HCT116 (cell line): ENCODE measurements around the gene LSMEM2. TPM values are rescaled to one million over a fixed set of nuclear protein-coding genes. Genes with fewer than 3 reads are reported as not detected.

Experiments used
- ATAC-seq: fragments of 200-7000 bp; cut with Tn5 transposase; 2 replicates; pipeline ENCODE4 v1.9.1; 2020; ENCODE audit warnings: mild to moderate bottlenecking, moderate library complexity
- BruUV-seq: library from RNA; stranded (reverse); fragments of 400-500 nt; replicated peaks from 2 replicates; lab custom pipeline; 2021; lab: Mats Ljungman, UMichigan
- CTCF ChIA-PET: fragments of 300-600 bp; sonication (Branson Sonifier 250); formaldehyde crosslinking; loops from one replicate; lab custom pipeline; 2021; ENCODE audit warnings: antibody characterized with exemption; lab: Charles Lee
- POLR2A ChIA-PET: fragments of 300-600, 350-600 bp; sonication (Branson Sonifier 250); formaldehyde crosslinking; loops from one replicate; lab custom pipeline; 2021; ENCODE audit warnings: antibody characterized with exemption; lab: Charles Lee
- RAD21 ChIA-PET, 2 experiments: fragments of 300-600 bp; sonication (Branson Sonifier 250); formaldehyde crosslinking; loops; one replicate each; lab custom pipeline; 2023; ENCODE audit warnings: low total read pairs in 2 of 2; ENCODE audit not compliant: uncharacterized antibody in 2 of 2, unreplicated experiment in 2 of 2, low non-redundant PET in 1 of 2; lab: Charles Lee
- DNase-seq: peaks from one replicate; pipeline ENCODE4 v3.0.0-alpha.2; 2010; ENCODE audit warnings: low read depth, low spot score
- H2AFZ ChIP-seq: fragments of 200-600 bp; shearing (Covaris generic), sonication (generic); 2 replicates; pipeline ENCODE4 v1.6.1; 2017; ENCODE audit warnings: low read depth, mixed run types, mixed read lengths, antibody characterized with exemption, low read length; ENCODE audit not compliant: poor library complexity, severe bottlenecking
- H3K27ac ChIP-seq: 2 replicates; pipeline ENCODE4 v1.5.1; 2012; ENCODE audit warnings: low read depth, low read length
- H3K27me3 ChIP-seq: fragments of 200-600 bp; sonication (generic); 2 replicates; pipeline ENCODE4 v1.6.1; 2016; ENCODE audit warnings: mixed run types, low read length, mixed read lengths; ENCODE audit not compliant: insufficient read depth
- H3K36me3 ChIP-seq, 2 experiments: fragments of 200-500 bp in 1 of 2; fragments of 200-600 bp in 1 of 2; sonication (Bioruptor generic) in 1 of 2; sonication (generic) in 1 of 2; 2 replicates each; pipeline versions ENCODE4 v1.5.1 to v1.6.1; 2014 to 2016; ENCODE audit warnings: low read length in 2 of 2, inconsistent platforms in 1 of 2, mixed read lengths in 1 of 2, mixed run types in 1 of 2; ENCODE audit not compliant: insufficient read depth in 2 of 2, control insufficient read depth in 1 of 2
- H3K4me1 ChIP-seq, 2 experiments: fragments of 200-600 bp in 1 of 2; sonication (generic) in 1 of 2; 2 replicates each; pipeline versions ENCODE4 v1.5.1 to v1.6.1; 2012 to 2017; ENCODE audit warnings: low read length in 2 of 2, inconsistent platforms in 1 of 2, mild to moderate bottlenecking in 1 of 2, mixed read lengths in 1 of 2, mixed run types in 1 of 2, moderate library complexity in 1 of 2; ENCODE audit not compliant: insufficient read depth in 2 of 2, control insufficient read depth in 1 of 2
- H3K4me2 ChIP-seq: fragments of 200-600 bp; sonication (generic); 2 replicates; pipeline ENCODE4 v1.6.1; 2017; ENCODE audit warnings: mixed run types, low read length, mixed read lengths
- H3K4me3 ChIP-seq, 2 experiments: fragments of 200-600 bp in 1 of 2; sonication (generic) in 1 of 2; replicated peaks in 1 of 2; 2 replicates each; pipeline ENCODE4 v1.5.1; 2011 to 2016; ENCODE audit warnings: low read length in 2 of 2, control low read depth in 1 of 2, low read depth in 1 of 2, mild to moderate bottlenecking in 1 of 2, mixed read lengths in 1 of 2, mixed run types in 1 of 2
- H3K79me2 ChIP-seq: fragments of 200-600 bp; sonication (generic); 2 replicates; pipeline ENCODE4 v1.6.1; 2017; ENCODE audit warnings: mild to moderate bottlenecking, mixed run types, low read length, moderate library complexity, mixed read lengths; ENCODE audit not compliant: insufficient read depth
- H3K9ac ChIP-seq: fragments of 200-600 bp; sonication (generic); 2 replicates; pipeline ENCODE4 v1.6.1; 2016; ENCODE audit warnings: low read length, mixed read lengths
- H3K9me2 ChIP-seq: fragments of 200-600 bp; sonication (generic), shearing (Covaris generic); 2 replicates; pipeline ENCODE4 v1.6.1; 2017; ENCODE audit warnings: mixed run types, mild to moderate bottlenecking, moderate library complexity; ENCODE audit not compliant: insufficient read depth
- H3K9me3 ChIP-seq, 2 experiments: fragments of 200-500 bp in 1 of 2; fragments of 200-600 bp in 1 of 2; sonication (Bioruptor generic) in 1 of 2; sonication (generic) in 1 of 2; 2 replicates each; pipeline ENCODE4 v1.6.1; 2014 to 2017; ENCODE audit warnings: low read length in 2 of 2, mixed read lengths in 2 of 2, inconsistent platforms in 1 of 2, low read depth in 1 of 2, mild to moderate bottlenecking in 1 of 2, mixed run types in 1 of 2, moderate library complexity in 1 of 2; ENCODE audit not compliant: control insufficient read depth in 1 of 2, insufficient read depth in 1 of 2
- H4K20me1 ChIP-seq: fragments of 200-600 bp; sonication (generic), shearing (Covaris generic); 2 replicates; pipeline ENCODE4 v1.6.1; 2017; ENCODE audit warnings: mixed run types, mild to moderate bottlenecking, moderate library complexity; ENCODE audit not compliant: insufficient read depth
- EZH2phosphoT487 ChIP-seq: fragments of 200-600 bp; IDR thresholded peaks from 2 replicates; pipeline ENCODE4 v1.6.1; 2018; ENCODE audit warnings: antibody characterized with exemption, borderline replicate concordance
- POLR2AphosphoS5 ChIP-seq: IDR thresholded peaks from 2 replicates; pipeline ENCODE4 v1.6.1; 2011; ENCODE audit warnings: mild to moderate bottlenecking, low read depth, low read length, moderate library complexity
- TCF7L2 ChIP-seq: IDR thresholded peaks from 2 replicates; pipeline ENCODE4 v1.7.0; 2011; ENCODE audit warnings: borderline replicate concordance, inconsistent platforms; ENCODE audit not compliant: insufficient read depth, insufficient read length; ENCODE audit errors: extremely low read depth
- ZFX ChIP-seq: fragments of 450-650 bp; IDR thresholded peaks from 2 replicates; pipeline ENCODE4 v1.6.1; 2017
- intact Hi-C: fragments of 100-400 bp; cut with micrococcal nuclease; formaldehyde crosslinking; loops from 2 replicates; pipeline ENCODE4 v1.10.0; 2022
- total RNA-seq: library from RNA; stranded (reverse); gene quantifications from one replicate; pipeline ENCODE4 v1.2.1, GENCODE V29; 2021; ENCODE audit not compliant: unreplicated experiment
- TF ChIP-seq, protein P1 (sequence below): IDR thresholded peaks from 2 replicates; pipeline ENCODE4 v1.6.1; 2011; ENCODE audit warnings: mild to moderate bottlenecking, low read length, moderate library complexity; ENCODE audit not compliant: insufficient replicate concordance; ENCODE audit errors: extremely low read depth

Gene LSMEM2
- total RNA-seq, 1 experiment from 2014 or later: not detected

DNA sequence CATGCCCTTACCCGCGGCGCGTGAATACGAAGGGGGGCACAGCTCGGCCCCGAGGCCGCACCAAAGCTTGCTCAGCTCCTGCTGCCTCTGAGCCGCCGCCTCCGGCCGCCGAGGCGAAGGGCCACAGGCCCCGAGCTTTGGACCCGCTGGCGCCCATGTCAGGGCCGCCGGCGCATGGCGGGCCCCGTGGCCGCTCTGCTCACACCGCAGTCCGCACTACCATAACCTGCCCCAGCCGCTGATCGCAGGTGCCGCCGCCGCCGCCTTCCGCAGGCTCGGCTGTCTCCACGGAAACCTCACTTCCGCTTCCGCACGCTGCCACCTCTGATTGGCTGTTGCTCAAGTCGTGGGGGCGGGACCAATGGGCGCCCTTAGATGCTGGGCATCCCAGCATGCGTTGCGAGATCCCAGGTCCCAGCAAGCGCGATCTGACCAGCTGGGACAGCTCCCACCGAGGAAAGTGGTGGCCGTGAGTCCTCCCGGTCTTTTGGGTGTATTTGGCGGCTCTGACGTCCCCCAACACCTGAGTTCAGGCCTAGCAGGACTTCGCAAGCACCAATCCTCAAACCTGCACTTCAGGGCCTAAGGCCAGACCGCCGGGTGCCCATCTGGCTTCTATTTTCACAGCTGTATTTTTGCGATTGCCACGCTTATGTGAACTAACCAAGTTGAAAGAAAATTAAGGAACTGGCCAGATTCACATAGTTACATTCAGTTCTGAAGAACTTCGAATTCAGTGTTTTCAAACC lies 49.2 kb downstream of the LSMEM2 start, which contains the start of gene TUSC2:
Gene TUSC2 (minus strand): TSS at position 281 of the 749 bp plus-strand sequence. CDS start 124 bp downstream, at position 157.
- BruUV-seq: no TSS peak
- Histone ChIP-seq H3K27ac (peak within 1 kb of the TSS; percentile 61), H2AFZ (no peak within 1 kb of the TSS), H3K9me3 (no peaks in the 10 kb centered on the region), H3K36me3 (peaks cover 36 to 37% of the 10 kb centered on the region in 2 experiments; a peak in 3 of 4 replicates), H3K4me1 (peaks cover 11 to 28% of the 10 kb centered on the region in 2 experiments), H3K79me2 (peaks cover 54% of the 10 kb centered on the region), H3K4me3 (peak within 1 kb of the TSS; percentile 87 to 98), H3K9me2 (no peaks in the 10 kb centered on the region), H3K27me3 (no peaks in the 10 kb centered on the region), H3K4me2 (peak within 1 kb of the TSS; percentile 88), H4K20me1 (no peaks in the 10 kb centered on the region), H3K9ac (peak within 1 kb of the TSS; percentile 86)
- ChIA-PET CTCF (interaction anchor here (0.7 to 2.0 kb wide), 8 partner anchors 9 to 214 kb away, joined by 3 to 14 read pairs (median 3); partner anchors contain the start of genes CYB561D2, HYAL3, NAA80 and NPRL2), POLR2A (interaction anchor here (0.9 to 2.2 kb wide), 6 partner anchors 9 to 92 kb away, joined by 3 to 25 read pairs (median 4); partner anchors contain the start of genes CYB561D2, GNAI2, HYAL3 and NAA80), RAD21 (interaction anchor here in 1 of 2 experiments (0.6 to 1.4 kb wide), 2 partner anchors 10 to 29 kb away, joined by 3 to 5 read pairs; partner anchors contain the start of genes HYAL3 and NAA80)
- TF ChIP-seq POLR2AphosphoS5: peak; percentile 79
- TF ChIP-seq, protein P1, sequence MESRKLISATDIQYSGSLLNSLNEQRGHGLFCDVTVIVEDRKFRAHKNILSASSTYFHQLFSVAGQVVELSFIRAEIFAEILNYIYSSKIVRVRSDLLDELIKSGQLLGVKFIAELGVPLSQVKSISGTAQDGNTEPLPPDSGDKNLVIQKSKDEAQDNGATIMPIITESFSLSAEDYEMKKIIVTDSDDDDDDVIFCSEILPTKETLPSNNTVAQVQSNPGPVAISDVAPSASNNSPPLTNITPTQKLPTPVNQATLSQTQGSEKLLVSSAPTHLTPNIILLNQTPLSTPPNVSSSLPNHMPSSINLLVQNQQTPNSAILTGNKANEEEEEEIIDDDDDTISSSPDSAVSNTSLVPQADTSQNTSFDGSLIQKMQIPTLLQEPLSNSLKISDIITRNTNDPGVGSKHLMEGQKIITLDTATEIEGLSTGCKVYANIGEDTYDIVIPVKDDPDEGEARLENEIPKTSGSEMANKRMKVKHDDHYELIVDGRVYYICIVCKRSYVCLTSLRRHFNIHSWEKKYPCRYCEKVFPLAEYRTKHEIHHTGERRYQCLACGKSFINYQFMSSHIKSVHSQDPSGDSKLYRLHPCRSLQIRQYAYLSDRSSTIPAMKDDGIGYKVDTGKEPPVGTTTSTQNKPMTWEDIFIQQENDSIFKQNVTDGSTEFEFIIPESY: no peak
- peak; percentile 66; the same call in 1 of the 2 replicates for TF ChIP-seq ZFX
- TF ChIP-seq TCF7L2: peak; percentile 81
- TF ChIP-seq EZH2phosphoT487: no peak
- peak; percentile 93 for DNase-seq
- intact Hi-C loops: no loop called here
- ATAC-seq: peak; percentile 82
